ENCODE data around the gene MASP2. TPM values are rescaled to one million over a fixed set of nuclear protein-coding genes. Genes with fewer than 3 reads are reported as not detected.
"Not testable (repeated sequence)": the region's sequence is repeated elsewhere in the genome, so short reads cannot be mapped to it uniquely, and the experiment has no call there.

The MASP2 gene
- total RNA-seq, 1 experiment from 2014 or later, result 0.25 TPM

DNA sequence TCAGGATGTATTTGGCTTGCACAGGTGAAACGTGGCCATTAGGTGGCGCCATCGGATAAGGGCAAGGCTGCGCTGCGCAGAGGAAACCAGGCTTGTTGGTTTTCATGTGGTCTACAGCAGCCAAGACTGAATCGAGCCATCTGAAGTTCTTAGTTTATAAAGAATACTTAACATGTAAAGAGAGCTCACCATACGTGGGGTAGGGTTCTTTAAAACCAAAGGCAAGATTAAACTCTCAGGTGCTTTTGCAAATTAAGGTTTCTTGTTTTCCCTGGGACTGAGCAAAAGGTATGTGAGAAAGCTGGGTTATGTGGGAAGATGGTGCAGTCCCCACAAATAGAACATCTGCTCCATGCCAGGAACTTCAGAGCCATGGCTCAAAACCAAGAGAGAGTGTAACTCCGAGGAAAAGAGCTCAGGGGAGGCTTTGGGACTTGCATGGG lies 9.3 kb downstream of the MASP2 start:
- H2AFZ ChIP-seq (ENCODE audit: low read depth, low read length, poor library complexity, severe bottlenecking), result peak overlapping the region; percentile 41
- no peaks in the 10 kb centered on the region for H3K9me3 ChIP-seq (ENCODE audit: control insufficient read depth in 1 of 2, insufficient read depth in 1 of 2, low read depth in 1 of 2, low read length in 2 of 2)
- ChIA-PET CTCF (interaction anchor here (0.6 to 2.2 kb wide), 34 partner anchors 8 to 870 kb away, joined by 3 to 29 read pairs (median 3); partner anchors contain the start of genes MAD2L2, MTOR, SRM and UBIAD1), POLR2A (interaction anchor here (0.6 to 1.3 kb wide), 5 partner anchors 10 to 872 kb away, joined by 3 to 6 read pairs (median 3); partner anchors contain the start of gene SRM), RAD21 (ENCODE audit: low non-redundant PET in 1 of 2, low total read pairs in 2 of 2, uncharacterized antibody in 2 of 2, unreplicated experiment in 2 of 2) (interaction anchor here (0.7 to 1.3 kb wide), 7 partner anchors 21 to 608 kb away, joined by 3 to 9 read pairs (median 3); no protein-coding TSS in a partner anchor)
- ATAC-seq (peak; percentile 97), DNase-seq (ENCODE audit: low read depth, low spot score) (peak; percentile 76)
- no peaks in the 10 kb centered on the region for H4K20me1 ChIP-seq (ENCODE audit: insufficient read depth)
- BruUV-seq (replicated peaks), result no TSS peak
- no peaks in the 10 kb centered on the region for H3K79me2 ChIP-seq (ENCODE audit: insufficient read depth, low read length)
- TF ChIP-seq ZNF274 (IDR thresholded peaks at IDR 0.05; ENCODE audit: low read depth, low read length) (no peak), ATF3 (IDR thresholded peaks at IDR 0.05) (no peak), CEBPB (IDR thresholded peaks at IDR 0.05; ENCODE audit: low read depth) (no peak), CTCF (IDR thresholded peaks at IDR 0.05 in 2 of 3, conservative IDR thresholded peaks at IDR 0.05 in 1 of 3; ENCODE audit: borderline replicate concordance in 1 of 3, insufficient read depth in 1 of 3, low read depth in 2 of 3, low read length in 2 of 3) (peak; percentile 92 to 99 (median 98)), EZH2 (IDR thresholded peaks at IDR 0.05) (no peak), SP1 (IDR thresholded peaks at IDR 0.05; ENCODE audit: low read depth) (no peak), YY1 (IDR thresholded peaks at IDR 0.05; ENCODE audit: extremely low read depth, insufficient replicate concordance, low read depth, low read length) (peak; percentile 51), RAD21 (IDR thresholded peaks at IDR 0.05; ENCODE audit: low read depth) (peak; percentile 99), EGR1 (IDR thresholded peaks at IDR 0.05; ENCODE audit: low read depth) (no peak)
- TF ChIP-seq, protein P1, sequence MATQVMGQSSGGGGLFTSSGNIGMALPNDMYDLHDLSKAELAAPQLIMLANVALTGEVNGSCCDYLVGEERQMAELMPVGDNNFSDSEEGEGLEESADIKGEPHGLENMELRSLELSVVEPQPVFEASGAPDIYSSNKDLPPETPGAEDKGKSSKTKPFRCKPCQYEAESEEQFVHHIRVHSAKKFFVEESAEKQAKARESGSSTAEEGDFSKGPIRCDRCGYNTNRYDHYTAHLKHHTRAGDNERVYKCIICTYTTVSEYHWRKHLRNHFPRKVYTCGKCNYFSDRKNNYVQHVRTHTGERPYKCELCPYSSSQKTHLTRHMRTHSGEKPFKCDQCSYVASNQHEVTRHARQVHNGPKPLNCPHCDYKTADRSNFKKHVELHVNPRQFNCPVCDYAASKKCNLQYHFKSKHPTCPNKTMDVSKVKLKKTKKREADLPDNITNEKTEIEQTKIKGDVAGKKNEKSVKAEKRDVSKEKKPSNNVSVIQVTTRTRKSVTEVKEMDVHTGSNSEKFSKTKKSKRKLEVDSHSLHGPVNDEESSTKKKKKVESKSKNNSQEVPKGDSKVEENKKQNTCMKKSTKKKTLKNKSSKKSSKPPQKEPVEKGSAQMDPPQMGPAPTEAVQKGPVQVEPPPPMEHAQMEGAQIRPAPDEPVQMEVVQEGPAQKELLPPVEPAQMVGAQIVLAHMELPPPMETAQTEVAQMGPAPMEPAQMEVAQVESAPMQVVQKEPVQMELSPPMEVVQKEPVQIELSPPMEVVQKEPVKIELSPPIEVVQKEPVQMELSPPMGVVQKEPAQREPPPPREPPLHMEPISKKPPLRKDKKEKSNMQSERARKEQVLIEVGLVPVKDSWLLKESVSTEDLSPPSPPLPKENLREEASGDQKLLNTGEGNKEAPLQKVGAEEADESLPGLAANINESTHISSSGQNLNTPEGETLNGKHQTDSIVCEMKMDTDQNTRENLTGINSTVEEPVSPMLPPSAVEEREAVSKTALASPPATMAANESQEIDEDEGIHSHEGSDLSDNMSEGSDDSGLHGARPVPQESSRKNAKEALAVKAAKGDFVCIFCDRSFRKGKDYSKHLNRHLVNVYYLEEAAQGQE (IDR thresholded peaks at IDR 0.05; ENCODE audit: low read depth), result no peak
- no peaks in the 10 kb centered on the region for H3K27me3 ChIP-seq (ENCODE audit: insufficient read depth, low read length)
- no peak overlapping the region for H3K9ac ChIP-seq (ENCODE audit: low read length)
- H3K4me3 ChIP-seq (replicated peaks in 1 of 2; ENCODE audit: low read depth in 1 of 2, low read length in 2 of 2), result no peak overlapping the region
- H3K36me3 ChIP-seq (ENCODE audit: control insufficient read depth in 1 of 2, insufficient read depth in 2 of 2, low read length in 2 of 2), result no peaks in the 10 kb centered on the region
- intact Hi-C loops (cut with micrococcal nuclease), result loop anchor here (1.0 to 10.0 kb wide), 6 partner anchors 205 to 855 kb away; no protein-coding TSS in a partner anchor
- no peak overlapping the region for H3K27ac ChIP-seq (ENCODE audit: low read depth, low read length)
- peaks cover 0 to 7% of the 10 kb centered on the region in 2 experiments; a peak in 1 of 4 replicates for H3K4me1 ChIP-seq (ENCODE audit: control insufficient read depth in 1 of 2, insufficient read depth in 2 of 2, low read length in 2 of 2)
- no peaks in the 10 kb centered on the region for H3K9me2 ChIP-seq (ENCODE audit: insufficient read depth)
- peak overlapping the region; percentile 37; the same call in 1 of the 2 replicates for H3K4me2 ChIP-seq (ENCODE audit: low read length)

DNA sequence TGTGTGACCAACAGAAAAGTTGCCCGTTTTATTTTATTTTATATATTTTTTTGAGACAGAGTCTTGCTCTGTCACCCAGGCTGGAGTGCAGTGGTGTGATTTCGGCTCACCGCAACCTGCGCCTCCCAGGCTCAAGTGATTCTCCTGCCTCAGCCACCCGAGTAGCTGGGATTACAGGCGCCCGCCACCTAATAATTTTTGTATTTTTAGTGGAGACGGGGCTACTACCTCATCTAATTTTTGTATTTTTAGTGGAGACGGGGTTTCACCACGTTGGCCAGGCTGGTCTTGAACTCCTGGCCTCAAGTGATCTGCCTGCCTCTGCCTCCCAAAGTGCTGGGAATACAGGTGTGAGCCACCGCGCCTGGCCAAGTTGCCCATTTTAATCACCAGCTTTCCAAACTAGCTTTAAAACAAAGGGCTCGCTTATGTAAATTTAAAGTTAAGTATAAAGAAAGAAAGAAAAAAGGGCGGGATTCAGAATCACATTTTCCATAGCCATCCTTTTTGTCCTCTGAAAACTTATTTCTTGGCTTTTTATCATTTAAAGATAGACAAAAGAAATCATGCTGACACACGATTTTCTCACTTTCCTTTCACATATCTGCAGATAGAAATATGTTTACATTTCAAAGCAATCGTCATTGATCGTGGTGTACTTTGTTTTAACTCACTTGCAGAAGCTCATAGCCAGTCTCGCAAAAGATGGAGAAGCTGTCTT lies 9.9 kb downstream of the MASP2 start:
- H3K9me2 ChIP-seq (ENCODE audit: insufficient read depth); H3K4me3 ChIP-seq (replicated peaks in 1 of 2; ENCODE audit: low read depth in 1 of 2, low read length in 2 of 2); H3K9ac ChIP-seq (ENCODE audit: low read length); H3K9me3 ChIP-seq (ENCODE audit: control insufficient read depth in 1 of 2, insufficient read depth in 1 of 2, low read depth in 1 of 2, low read length in 2 of 2); H3K27ac ChIP-seq (ENCODE audit: low read depth, low read length); H3K27me3 ChIP-seq (ENCODE audit: insufficient read depth, low read length); H3K79me2 ChIP-seq (ENCODE audit: insufficient read depth, low read length); ATAC-seq; H3K4me1 ChIP-seq (ENCODE audit: control insufficient read depth in 1 of 2, insufficient read depth in 2 of 2, low read length in 2 of 2); H3K36me3 ChIP-seq (ENCODE audit: control insufficient read depth in 1 of 2, insufficient read depth in 2 of 2, low read length in 2 of 2); H4K20me1 ChIP-seq (ENCODE audit: insufficient read depth); BruUV-seq (replicated peaks); DNase-seq (ENCODE audit: low read depth, low spot score): not testable (repeated sequence)
- H2AFZ ChIP-seq (ENCODE audit: low read depth, low read length, poor library complexity, severe bottlenecking), result peak overlapping the region; percentile 41
- ChIA-PET RAD21 (ENCODE audit: low non-redundant PET in 1 of 2, low total read pairs in 2 of 2, uncharacterized antibody in 2 of 2, unreplicated experiment in 2 of 2) (interaction anchor here (0.8 to 1.3 kb wide), 5 partner anchors 21 to 608 kb away, joined by 3 to 9 read pairs (median 3); no protein-coding TSS in a partner anchor), CTCF (interaction anchor here (0.6 to 2.2 kb wide), 32 partner anchors 9 to 871 kb away, joined by 3 to 29 read pairs (median 4); partner anchors contain the start of genes MAD2L2, MTOR, SRM and UBIAD1), POLR2A (interaction anchor here (0.6 to 1.3 kb wide), 5 partner anchors 11 to 872 kb away, joined by 3 to 6 read pairs (median 3); partner anchors contain the start of gene SRM)
- intact Hi-C loops (cut with micrococcal nuclease), result loop anchor here (1.0 to 10.0 kb wide), 6 partner anchors 205 to 855 kb away; no protein-coding TSS in a partner anchor
- peak overlapping the region; percentile 37; the same call in 1 of the 2 replicates for H3K4me2 ChIP-seq (ENCODE audit: low read length)
